Mucosa of descending colon (tissue), 3 donors: Measurements from ENCODE around the gene ZNF292. TPM values are rescaled to one million over a fixed set of nuclear protein-coding genes. Genes with fewer than 3 reads are reported as not detected.

Source experiments
- ATAC-seq: fragments of 200-7000 bp; cut with Tn5 transposase; one replicate; pipeline ENCODE4 v1.9.1; 2020; ENCODE audit warnings: mild to moderate bottlenecking, moderate library complexity
- DNase-seq, 3 donors: peaks; one replicate each; pipeline ENCODE4 v3.0.0-alpha.2; 2020
- H3K36me3 ChIP-seq: fragments of 200-600 bp; one replicate; pipeline ENCODE4 v1.8.0; 2021; ENCODE audit warnings: low read depth, mild to moderate bottlenecking
- H3K4me1 ChIP-seq: fragments of 200-600 bp; one replicate; pipeline ENCODE4 v1.8.0; 2021; ENCODE audit warnings: low read depth, mild to moderate bottlenecking
- H3K4me3 ChIP-seq: fragments of 200-600 bp; one replicate; pipeline ENCODE4 v1.8.0; 2021; ENCODE audit warnings: mild to moderate bottlenecking
- H3K9me3 ChIP-seq: fragments of 200-600 bp; one replicate; pipeline ENCODE4 v1.8.0; 2021; ENCODE audit warnings: mild to moderate bottlenecking
- CTCF ChIP-seq: fragments of 200-600 bp; IDR thresholded peaks from one replicate; pipeline ENCODE4 v1.8.0; 2022; ENCODE audit warnings: antibody characterized with exemption, mild to moderate bottlenecking
- intact Hi-C, 2 donors: fragments of 100-400 bp; cut with DNase I in 1 of 2; cut with micrococcal nuclease in 1 of 2; formaldehyde crosslinking; loops; one replicate each; pipeline versions ENCODE4 v1.11.0 to v1.11.1; 2022; cut with DNase I, micrococcal nuclease
- total RNA-seq, 3 donors: library from RNA; stranded (reverse); fragmentation: NEBNext Ultra II Directional in 2 of 3; extraction: Animal tissue kit (Norgen Biotek cat#: 25700) in 2 of 3; gene quantifications; one replicate each; pipeline versions ENCODE4 v1.2.1 to v1.2.4, GENCODE V29; 2021 to 2023
- donor health status: DM: no; HTN: no; CAD: no; lungs with moderate emphysema.
- donor health status: DM: no; HTN: no; CAD: no.
- donor health status: DM: no; HTN: yes; CAD: no.

The ZNF292 gene
- total RNA-seq, 3 donors from 2014 or later = 40.9 to 83.2 (median 44.4) TPM

- no peak overlapping the region for H3K4me3 ChIP-seq
- intact Hi-C loops = no loop called here
- no peaks in the 10 kb centered on the region for H3K9me3 ChIP-seq
- no peak for ATAC-seq
- no peaks in the 10 kb centered on the region for H3K36me3 ChIP-seq
- no peak for TF ChIP-seq CTCF
- no peaks in the 10 kb centered on the region for H3K4me1 ChIP-seq
- DNase-seq = no peak
These were observed 96.4 kb downstream of the ZNF292 start for GRCh38 chr6:87251725-87252124.

DNA sequence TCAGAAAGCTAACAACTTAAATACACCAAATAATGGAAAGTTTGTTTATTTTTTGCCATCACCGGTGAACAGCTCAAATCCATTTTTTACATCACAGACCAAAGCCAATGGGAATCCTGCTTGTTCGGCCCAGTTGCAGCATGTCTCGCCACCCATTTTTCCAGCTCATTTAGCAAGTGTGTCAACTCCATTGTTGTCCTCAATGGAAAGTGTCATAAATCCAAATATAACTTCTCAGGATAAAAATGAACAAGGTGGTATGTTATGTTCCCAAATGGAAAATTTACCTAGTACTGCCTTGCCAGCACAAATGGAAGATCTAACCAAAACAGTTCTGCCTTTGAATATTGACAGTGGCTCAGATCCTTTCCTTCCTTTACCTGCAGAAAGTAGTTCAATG is 101.7 kb downstream of the ZNF292 start:
- ATAC-seq (no peak), DNase-seq (no peak)
- Histone ChIP-seq H3K9me3 (no peaks in the 10 kb centered on the region), H3K4me3 (no peak overlapping the region), H3K4me1 (no peaks in the 10 kb centered on the region), H3K36me3 (no peaks in the 10 kb centered on the region)
- intact Hi-C loops = no loop called here
- no peak for TF ChIP-seq CTCF

GRCh38 chr6:87257565-87257964 is 102.2 kb downstream of the ZNF292 start:
- ATAC-seq (no peak), DNase-seq (no peak)
- Histone ChIP-seq H3K4me1 (no peaks in the 10 kb centered on the region), H3K36me3 (no peaks in the 10 kb centered on the region), H3K4me3 (no peak overlapping the region), H3K9me3 (no peaks in the 10 kb centered on the region)
- intact Hi-C loops = no loop called here
- no peak for TF ChIP-seq CTCF

GRCh38 chr6:87257975-87258374 is 102.6 kb downstream of the ZNF292 start:
- no peak overlapping the region for H3K4me3 ChIP-seq
- H3K36me3 ChIP-seq = no peaks in the 10 kb centered on the region
- intact Hi-C loops = no loop called here
- no peaks in the 10 kb centered on the region for H3K4me1 ChIP-seq
- ATAC-seq = no peak
- H3K9me3 ChIP-seq = no peaks in the 10 kb centered on the region
- no peak for TF ChIP-seq CTCF
- DNase-seq = no peak

DNA sequence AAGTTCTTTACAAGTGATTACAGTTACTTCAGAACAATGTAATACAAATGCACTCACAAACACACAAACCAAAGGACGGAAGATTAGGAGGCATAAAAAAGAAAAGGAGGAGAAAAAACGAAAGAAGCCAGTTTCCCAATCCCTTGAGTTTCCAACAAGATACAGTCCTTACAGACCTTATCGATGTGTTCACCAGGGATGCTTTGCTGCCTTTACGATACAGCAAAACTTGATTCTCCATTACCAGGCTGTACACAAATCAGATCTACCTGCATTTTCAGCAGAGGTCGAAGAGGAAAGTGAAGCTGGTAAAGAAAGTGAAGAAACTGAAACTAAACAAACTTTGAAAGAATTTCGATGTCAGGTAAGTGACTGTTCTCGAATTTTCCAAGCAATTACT is 104.4 kb downstream of the ZNF292 start:
- intact Hi-C loops = no loop called here

More for the DNA sequence above, 104.4 kb downstream of the ZNF292 start:
- Histone ChIP-seq H3K9me3 (no peaks in the 10 kb centered on the region), H3K4me3 (no peak overlapping the region), H3K4me1 (no peaks in the 10 kb centered on the region), H3K36me3 (no peaks in the 10 kb centered on the region)
- DNase-seq (no peak), ATAC-seq (no peak)
- no peak for TF ChIP-seq CTCF
